NOMO-1 (cell line): ENCODE measurements around the gene REEP6.
A peak's percentile ranks its signal among the peaks of the same experiment; 100 is the strongest.

Experiments
- DNase-seq, 2 experiments: peaks; one replicate each; lab custom pipeline; 2025; ENCODE audit not compliant: unreplicated experiment in 2 of 2; lab: John Stamatoyannopoulos, UW

REEP6 gene

GRCh38 chr19:1491114-1491848 lies at the start of gene REEP6:
TSS of gene REEP6 (plus strand) at chr19:1491181. CDS start at chr19:1491270, 89 bp downstream.
- DNase-seq = no peak

- DNase-seq = no peak
Observed at GRCh38 chr19:1441677-1442438, 49.1 kb upstream of the REEP6 start.

DNA sequence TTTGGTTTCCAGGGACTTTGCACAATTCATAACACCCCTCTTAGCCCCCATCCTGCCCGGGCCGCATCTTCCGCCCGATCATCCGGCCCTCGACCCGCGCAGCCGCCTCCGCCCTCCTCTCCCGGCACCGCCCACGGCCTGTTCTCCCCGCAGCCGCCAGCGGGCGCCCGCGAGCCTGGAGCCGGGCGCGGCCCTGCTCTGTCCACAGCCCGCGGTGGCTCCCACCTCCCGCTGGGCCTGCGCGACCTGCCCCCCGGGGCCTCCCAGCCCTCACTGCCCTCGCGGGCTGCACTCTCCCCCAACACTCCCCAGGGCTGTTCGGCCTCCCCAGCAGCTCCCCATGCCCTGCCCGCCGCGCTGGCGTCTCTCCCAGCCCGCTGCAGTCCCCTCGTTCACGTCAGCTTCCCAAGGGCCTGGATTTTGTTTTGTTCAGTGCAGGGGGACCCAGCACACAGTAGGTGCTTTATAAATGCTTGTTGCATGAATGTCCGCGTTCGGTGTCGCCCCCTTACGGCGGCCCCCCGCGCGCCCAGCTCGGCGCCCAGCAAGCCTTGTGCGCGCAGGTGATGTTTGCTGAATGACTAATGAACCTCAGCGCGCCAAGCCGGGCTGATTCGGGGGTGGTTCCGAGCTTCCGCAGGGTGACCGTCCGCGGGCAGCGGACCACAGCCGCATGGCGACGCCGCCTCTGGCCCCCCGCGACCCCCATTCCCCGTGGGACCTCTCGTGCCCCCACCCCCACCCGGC lies 45.6 kb upstream of the REEP6 start:
- peak; percentile 51 to 74 for DNase-seq

GRCh38 chr19:1445932-1446712 lies 44.9 kb upstream of the REEP6 start:
- no peak for DNase-seq

DNA sequence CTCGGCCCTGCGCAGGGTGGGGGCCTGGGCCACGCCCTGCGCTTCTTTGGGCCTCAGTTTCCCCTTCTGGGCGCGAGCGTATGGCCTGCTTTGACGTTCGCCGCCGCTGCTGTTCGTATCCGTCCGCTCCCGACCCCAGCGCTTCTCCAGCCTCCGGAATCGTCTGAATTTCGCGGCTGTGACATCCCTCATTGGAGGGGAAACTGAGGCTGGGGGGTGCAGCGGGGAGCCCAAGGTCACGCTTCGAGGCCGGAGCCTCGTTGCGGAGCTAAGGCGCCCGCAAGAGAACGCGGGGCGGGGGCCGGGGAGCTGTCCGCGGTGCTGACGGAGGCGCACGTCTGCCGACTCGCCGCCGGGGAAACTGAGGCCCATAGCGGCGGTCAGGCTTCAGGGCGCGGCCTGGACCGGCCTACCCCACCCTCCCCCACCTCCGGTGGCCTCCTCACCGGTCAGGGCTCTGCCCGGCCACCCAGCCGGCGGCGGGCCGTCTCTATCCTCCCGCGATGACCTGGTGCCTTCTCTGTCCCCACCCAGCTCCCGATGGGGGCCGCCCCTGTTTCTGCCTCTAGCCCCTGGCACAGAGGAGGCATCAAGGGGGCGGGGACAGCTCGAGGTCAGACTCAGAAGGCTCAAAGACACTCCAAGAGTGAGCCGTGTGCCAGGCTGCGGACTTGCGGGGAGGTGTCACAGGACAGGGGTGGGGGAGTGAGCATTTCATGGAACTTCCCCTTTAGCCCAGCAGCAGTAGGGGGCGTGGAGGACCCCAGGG lies 44.1 kb upstream of the REEP6 start:
- DNase-seq = no peak

DNA sequence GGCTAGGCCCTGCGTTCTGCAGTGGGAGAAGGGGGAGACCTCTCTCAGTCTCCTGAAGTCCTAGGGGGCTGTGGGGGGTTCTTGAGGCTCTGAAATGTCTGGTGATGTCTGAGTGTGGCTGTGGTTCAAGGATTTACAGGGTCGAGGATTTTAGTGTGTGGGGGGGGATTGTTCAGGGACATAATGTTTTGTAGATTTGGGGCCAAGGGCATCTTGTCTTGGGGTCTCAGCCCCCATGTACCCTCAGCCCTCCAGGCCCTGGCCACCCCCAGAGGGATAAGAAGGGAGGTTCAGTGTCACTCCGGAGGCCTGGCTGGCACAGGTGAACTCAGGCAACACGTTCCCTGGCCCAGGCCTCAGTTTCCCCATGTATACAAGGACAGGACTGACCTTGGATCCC lies 43.5 kb upstream of the REEP6 start:
- DNase-seq = no peak

GRCh38 chr19:1447944-1448343 lies 43.0 kb upstream of the REEP6 start:
- no peak for DNase-seq

DNA sequence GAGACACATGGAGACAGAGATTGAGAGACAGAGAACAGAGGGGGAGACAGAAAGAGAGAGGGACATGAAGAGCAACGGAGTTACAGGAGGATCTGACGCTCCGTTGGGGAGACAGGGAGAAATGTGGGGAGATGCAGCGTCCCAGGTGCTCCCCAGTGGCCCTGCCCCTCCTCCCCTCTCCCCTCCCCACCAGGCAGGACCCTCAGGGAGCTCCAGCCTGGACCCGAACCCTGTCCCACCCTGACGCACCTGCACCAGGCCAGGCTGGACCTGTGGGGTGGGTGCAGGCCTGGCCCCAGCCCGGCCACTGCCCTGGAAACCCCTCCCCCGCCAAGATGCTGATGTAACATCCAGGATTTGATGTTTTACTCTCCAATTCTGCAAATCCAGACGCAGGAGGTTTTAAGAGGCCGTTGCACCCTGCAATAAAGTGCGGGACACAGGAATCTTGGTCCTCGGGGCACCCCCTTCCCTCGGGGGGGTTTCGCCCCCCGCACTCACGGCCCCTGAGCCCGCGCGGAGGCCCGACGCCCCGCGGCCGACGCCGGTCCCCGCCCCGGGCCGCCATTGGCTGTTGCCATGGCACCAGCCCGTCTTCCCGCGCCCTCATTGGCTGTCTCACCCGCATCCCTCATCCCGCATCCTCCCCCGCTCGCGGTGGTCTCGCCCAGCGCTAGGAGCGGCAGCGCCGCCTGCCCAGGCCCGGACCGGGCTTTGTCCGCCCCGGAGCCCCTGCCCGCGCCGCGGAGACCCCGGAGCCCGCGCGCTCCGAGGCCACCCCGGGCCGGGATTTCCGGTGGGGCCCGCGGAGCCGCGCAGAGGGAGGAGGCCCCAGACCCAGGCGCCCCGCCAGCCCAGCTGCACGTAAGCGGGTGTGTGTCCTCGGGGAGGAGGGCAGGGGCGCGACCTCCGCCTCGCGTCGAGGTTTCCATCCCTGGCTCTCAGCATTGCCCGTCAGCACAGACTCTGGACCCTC lies 41.2 kb upstream of the REEP6 start, which contains the start of gene APC2:
TSS of gene APC2 (plus strand) at position 655 of the 976 bp plus-strand sequence. CDS start 2,881 bp downstream, outside the sequence.
- no peak for DNase-seq

- DNase-seq = no peak
Observed at GRCh38 chr19:1450735-1451731, 39.9 kb upstream of the REEP6 start.

DNA sequence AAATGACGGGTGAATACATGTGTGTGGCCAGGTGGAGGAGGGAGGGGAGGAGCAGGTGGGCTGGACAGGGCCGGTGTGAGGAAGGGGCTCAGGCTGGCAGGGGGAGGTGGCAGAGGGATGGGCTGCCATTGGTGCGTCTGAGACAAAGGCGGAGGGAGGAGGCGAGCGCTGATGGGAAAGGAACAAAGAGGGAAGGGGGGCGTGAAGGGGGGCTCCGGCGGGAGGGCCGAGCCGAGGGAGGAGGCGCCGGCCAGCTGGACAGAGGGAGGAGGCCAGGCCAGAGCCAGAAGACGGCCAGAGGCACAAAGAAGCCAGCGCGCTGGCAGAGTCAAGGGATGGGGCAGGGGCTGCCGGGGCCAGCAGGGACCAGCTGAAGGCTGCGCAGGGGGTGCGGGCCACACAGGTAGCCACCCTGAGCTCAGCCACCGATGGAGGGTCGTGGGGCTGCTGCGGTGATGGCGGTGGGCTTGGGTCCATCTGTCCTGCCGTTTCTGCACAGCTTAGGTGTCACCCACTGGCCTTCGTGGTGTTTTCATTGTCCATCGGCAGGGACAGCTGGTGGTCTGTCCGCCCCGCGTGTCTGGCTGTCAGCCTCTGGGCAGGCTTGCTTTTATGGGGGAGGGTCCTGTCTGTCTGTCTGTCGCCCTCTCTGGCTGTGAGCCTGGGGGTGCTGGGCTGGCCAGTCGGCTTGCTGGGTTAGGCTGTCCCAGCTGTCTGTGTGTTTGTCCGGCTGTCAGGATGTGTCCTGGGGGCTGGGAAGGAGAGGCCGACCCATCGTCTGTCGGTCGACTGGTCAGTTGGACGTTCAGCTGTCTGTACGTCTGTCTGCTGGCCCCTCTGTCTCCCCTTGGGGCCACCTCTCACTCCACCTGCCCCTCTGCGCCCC lies 38.8 kb upstream of the REEP6 start:
- no peak for DNase-seq

- DNase-seq = no peak
Observed at GRCh38 chr19:1452802-1453524, 38.0 kb upstream of the REEP6 start.

DNA sequence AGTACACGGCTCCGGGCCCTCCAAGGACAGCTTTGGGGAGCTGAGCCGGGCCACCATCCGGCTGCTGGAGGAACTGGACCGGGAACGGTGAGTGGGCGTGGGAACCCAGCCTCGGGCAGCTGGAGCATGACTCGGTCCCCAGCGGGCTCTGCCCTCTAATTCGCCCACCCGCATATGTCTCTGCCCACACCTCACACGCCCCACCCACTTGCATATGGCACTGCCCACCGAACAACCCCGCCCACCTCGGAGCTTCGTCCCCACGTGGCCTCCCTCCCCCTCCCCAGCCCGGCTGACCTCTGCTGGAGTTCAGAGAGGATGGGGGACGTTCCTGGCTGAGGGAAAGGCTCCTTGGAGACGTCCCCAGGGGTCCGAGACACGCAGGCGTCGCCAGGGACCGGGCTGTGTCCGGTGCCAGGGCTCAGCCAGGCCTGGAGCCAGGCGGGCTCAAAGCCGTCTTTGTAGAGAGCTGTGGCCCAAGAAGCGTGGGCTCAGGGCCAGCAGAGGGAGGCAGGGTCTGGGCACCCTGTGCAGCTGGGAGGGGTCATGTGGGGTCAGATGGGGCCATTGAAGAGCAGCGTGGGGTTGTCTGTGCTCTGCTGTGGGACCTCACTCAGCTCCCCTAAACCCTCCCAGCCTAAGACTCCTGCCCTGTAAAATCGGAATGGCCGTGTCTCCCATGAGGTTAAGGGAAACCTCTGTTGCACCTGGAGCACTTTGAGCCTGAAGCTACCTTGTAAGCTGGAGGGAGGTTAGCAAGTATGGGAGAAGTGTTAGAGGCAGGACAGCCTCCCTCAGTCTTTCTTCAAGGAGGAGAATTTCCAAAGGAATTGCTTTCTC lies 37.2 kb upstream of the REEP6 start:
- no peak for DNase-seq

DNA sequence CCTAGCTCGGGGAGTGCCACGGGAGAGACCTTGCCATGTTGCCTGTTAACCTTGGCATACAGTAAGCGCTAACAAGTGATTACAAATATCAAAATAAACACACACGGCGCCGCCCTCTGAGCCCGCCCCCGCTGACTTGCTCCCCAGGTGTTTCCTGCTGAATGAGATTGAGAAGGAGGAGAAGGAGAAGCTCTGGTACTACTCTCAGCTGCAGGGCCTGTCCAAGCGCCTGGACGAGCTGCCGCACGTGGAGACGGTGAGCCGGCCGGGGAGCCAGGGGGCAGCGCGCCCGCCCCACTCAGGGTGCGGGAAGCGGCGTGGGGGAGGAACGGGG lies 36.0 kb upstream of the REEP6 start:
- DNase-seq = no peak

GRCh38 chr19:1455336-1456120 lies 35.5 kb upstream of the REEP6 start:
- DNase-seq = no peak
